IPS-18c (cell line): ENCODE data around the gene KRT8.
"Not testable (repeated sequence)": the region's sequence is repeated elsewhere in the genome, so short reads cannot be mapped to it uniquely, and the experiment has no call there.

ENCODE experiments used
- H3K4me3 ChIP-seq: 2 replicates; pipeline ENCODE4 v1.7.0; 2013; ENCODE audit warnings: low read depth, mild to moderate bottlenecking, low read length, moderate library complexity; ENCODE audit not compliant: insufficient read depth
- H3K9me3 ChIP-seq: one replicate; pipeline ENCODE4 v1.6.1; 2013; ENCODE audit warnings: mild to moderate bottlenecking, low read length, moderate library complexity; ENCODE audit not compliant: control insufficient read depth, insufficient read depth

The KRT8 gene

DNA sequence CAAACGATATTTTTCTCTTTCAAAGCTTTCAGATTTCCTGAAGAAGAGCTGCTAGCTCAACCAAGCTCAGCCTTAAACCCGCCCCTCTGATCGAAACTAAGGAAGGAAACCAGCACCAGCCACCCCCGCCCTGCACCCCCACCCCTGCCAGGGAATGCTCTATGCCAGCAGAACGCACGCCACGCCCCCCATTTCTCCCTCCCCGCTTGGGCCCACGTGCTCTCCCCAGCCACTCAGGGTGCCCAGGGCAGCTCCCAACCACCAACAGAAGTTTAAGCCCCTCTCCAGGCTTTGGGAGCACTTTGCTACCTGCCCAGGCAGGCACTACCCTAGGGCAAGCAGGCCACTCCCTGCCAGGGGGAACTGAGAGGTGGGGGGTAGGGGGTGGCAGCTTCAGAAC is 37.2 kb downstream of the KRT8 start:
- H3K4me3 ChIP-seq: no peak overlapping the region
- H3K9me3 ChIP-seq: no peaks in the 10 kb centered on the region

DNA sequence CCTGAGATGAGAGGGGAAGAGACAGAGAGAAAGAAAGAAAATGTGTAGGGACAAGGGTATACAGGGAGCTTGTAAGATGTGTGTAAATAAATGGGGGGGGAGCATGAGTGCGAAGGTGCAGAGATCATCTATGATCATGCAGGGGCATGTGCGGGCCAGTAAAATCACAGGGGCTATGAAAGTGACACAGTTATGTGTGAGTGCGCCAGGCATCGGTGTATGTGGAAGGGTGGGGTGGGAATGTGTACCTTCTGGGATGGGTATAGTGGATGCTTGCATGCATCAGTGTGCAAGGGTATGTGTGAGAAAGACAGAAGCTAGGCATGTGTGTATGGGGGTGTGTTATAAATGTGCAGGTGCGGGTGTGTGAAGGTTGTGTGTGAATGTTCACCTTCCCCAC is 37.7 kb downstream of the KRT8 start:
- Histone ChIP-seq H3K4me3 (no peak overlapping the region), H3K9me3 (no peaks in the 10 kb centered on the region)

DNA sequence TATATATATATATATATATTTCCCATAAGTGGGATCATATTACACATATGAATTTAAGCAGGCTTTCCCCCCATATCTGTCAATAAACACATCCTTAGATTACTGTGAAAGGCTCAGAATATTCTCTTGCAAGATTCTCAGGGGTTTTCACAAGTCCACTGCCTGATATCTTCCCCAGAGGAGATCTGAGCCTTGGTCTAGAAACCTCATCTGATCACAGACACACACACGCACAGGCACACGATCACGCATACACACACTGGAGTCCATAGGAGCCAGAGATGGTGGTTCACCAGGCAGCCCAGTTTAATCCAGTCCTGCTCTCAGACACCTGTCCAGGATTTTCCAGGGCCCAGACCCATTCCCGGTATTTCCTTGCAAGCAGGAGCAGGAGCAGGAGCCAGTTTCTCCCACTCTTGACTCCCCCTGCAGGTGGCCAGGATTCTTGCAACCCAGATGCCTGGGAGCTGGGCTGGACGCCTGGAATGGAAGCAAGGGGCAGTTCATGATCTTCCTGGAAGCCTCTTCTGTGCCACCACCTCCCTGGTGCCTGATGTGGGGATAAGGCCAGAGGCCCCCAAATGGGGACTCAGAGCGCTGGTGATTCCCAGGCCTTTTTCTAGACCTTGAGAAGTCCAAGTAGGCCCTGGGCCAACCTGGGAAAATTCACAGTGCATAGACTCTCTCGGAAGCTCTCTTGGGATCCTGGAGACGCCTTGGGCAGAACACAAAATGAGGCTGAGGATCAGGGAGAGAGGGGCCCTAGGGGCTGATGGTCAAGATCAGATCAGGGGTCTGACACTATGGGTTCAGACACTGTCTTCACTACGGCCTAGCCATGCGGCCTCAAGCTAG is 39.6 kb downstream of the KRT8 start:
- H3K4me3 ChIP-seq: no peak overlapping the region

GRCh38 chr12:52862023-52862422 is 42.9 kb downstream of the KRT8 start:
- H3K4me3 ChIP-seq: no peak overlapping the region
- no peaks in the 10 kb centered on the region for H3K9me3 ChIP-seq

More for the DNA sequence above, 39.6 kb downstream of the KRT8 start:
- H3K9me3 ChIP-seq: no peaks in the 10 kb centered on the region

- Histone ChIP-seq H3K9me3 (no peaks in the 10 kb centered on the region), H3K4me3 (no peak overlapping the region)
Measured at GRCh38 chr12:52861511-52861910, 43.4 kb downstream of the KRT8 start.

DNA sequence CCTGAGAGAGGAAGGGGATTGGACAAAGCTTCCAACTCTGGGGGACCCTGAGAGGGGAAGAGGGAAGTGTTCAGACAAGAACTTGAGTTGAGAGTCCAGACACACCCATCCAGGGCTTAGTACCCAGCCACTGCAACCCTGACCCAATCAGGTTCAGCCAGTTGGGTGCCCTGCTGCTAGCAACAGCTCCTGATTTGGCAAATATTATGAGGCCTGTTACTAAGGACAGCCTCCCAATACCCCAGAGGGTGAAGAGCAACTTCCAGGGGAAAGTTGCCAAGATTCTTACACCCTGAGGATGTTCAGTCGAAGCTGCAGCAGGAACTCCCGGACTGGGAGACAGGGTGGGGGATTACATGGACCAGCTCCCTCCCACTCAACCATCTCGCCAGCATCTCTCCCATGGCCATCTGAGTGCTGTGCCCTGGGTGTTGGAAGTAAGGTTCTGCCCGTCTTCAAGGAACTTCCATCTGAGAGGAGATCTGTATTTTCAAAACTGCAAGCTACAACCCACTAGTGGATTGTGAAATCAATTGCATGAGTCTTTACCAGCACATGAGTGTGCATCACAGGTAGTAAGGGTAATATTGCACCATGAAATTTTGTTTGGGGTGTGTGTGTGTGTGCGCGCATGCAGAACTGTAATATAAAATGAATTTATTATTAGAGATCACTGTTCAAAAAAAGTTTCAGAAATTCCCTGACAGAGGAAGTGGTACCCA is 44.6 kb downstream of the KRT8 start:
- no peak overlapping the region for H3K4me3 ChIP-seq
- no peaks in the 10 kb centered on the region for H3K9me3 ChIP-seq

DNA sequence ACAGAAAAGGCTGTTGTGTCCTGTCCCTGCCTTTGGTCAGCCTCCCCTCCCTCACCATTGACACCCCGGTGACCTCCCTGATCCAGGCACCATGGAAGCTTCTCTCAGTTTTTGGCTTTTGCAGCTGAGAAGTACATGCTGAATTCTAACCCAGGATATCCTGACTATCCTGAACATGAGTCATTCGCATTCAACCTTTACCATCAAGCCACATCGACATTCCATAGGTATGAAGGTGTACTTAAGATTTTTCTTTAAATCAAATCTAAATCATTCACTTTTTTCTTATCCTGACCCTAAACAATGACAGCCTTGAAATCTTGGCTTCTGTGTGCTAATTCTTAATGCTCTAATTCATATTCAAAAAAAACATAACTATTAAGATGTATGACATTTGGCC is 47.4 kb downstream of the KRT8 start:
- Histone ChIP-seq H3K9me3 (no peaks in the 10 kb centered on the region), H3K4me3 (no peak overlapping the region)

DNA sequence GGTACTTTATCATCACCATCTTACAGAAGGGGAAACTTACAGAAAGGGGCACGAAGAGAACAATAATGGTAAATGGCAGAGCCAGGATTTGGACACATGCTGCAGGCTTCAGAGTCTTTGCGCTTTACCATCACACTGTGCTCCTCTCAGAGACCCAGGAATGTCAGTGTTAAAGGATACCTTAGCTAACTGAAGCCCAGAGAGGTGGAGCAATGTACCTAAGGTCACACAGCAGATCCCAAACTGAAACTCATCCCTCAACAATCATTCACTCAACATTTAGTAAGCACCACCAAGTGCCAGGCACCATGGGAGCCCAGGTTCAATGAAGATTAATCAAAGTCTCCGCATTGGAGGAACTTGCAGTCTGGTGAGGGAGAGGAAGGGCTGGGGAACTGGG is 48.1 kb downstream of the KRT8 start:
- no peak overlapping the region for H3K4me3 ChIP-seq
- H3K9me3 ChIP-seq: no peaks in the 10 kb centered on the region

DNA sequence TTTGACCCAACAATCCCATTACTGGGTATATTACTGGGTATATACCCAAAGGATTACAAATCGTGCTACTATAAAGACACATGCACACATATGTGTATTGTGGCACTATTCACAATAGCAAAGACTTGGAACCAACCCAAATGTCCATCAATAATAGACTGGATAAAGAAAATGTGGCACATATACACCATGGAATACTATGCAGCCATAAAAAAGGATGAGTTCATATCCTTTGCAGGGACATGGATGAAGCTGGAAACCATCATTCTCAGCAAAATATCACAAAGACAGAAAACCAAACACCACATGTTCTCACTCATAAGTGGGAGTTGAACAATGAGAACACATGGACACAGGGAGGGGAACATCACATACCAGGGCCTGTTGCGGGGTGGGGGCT is 48.8 kb downstream of the KRT8 start:
- H3K9me3 ChIP-seq, H3K4me3 ChIP-seq: not testable (repeated sequence)

DNA sequence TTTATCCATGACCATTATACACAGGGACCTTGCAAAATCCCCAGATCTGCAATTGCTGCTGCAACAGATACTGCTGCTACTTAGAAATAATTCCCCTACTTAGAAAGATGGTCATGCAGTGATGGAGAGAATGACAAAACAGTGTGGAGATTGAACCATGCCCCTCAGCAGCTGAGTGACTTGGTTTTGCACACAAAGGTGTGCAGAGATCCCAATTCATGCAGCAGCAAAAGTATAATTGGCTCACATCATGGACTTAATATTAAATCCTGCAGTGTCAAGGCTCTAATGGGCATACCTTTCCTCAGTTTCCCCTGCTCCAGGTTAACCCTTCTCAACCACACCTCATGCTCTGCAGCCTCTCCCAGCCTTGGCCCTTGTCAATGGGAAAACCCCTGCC is 53.1 kb downstream of the KRT8 start:
- Histone ChIP-seq H3K4me3 (no peak overlapping the region), H3K9me3 (no peaks in the 10 kb centered on the region)

- Histone ChIP-seq H3K9me3 (peaks cover 2% of the 10 kb centered on the region), H3K4me3 (no peak overlapping the region)
Measured at GRCh38 chr12:52850681-52851080, 54.2 kb downstream of the KRT8 start.

DNA sequence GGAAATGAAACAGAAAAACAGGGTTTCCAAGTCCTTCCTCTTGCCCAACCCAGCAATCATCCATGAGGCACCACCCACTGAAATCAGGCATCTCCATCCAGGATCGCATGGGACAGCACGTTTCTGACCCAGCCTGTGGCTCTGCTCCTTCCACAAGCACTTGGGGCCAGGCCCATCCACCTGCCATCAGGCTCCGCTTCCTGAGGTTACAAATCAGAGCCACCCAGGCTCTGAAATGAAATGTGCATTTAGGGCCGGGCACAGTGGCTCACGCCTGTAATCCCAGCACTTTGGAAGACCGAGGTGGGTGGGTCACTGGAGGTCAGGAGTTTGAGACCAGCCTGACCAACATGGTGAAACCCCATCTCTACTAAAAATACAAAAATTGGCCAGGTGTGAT is 55.4 kb downstream of the KRT8 start:
- no peak overlapping the region for H3K4me3 ChIP-seq

GRCh38 chr12:52848661-52849255 is 56.1 kb downstream of the KRT8 start, which contains the start of gene KRT78:
KRT78 (minus strand) TSS chr12:52848994; CDS start chr12:52848930, 64 bp downstream.
- Histone ChIP-seq H3K4me3 (no peak within 1 kb of the TSS), H3K9me3 (peaks cover 2% of the 10 kb centered on the region)

More for the DNA sequence above, 55.4 kb downstream of the KRT8 start:
- H3K9me3 ChIP-seq: peaks cover 2% of the 10 kb centered on the region

DNA sequence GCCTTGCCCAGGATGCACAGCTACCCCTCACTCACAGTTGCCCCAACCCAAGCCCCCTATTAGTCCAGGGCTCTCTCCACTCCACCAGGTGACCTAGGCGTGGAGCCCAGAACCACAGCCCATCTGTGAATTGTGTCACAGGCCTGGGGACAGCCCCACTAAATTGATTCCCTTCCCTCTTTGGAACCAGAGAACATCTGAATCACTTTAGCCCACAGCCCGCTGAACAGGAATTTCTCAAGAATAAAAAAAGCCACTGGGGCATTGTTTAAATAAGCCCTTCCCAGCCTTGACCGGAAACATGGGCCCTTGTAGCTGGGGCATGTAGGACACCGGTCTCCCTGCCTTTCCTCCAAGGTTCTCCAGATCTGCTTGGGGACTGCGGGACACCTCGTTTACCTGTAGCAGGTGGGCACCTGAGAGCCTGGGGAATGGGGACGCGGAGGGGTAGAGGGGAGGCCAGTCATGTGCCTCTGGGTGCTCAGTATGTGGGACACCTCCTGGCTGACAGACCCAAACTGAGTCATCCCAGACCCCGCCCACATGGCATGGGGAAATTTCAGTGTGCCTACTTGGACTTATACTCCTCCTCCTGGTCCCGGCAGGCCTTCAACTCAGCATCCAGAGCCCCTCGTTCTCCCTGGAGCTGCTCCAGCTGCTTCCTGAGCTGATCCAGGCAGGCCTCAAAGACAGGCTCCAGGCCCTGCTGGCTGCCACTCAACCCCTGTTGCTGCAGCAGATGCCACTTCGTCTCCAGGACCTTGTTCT is 57.4 kb downstream of the KRT8 start:
- Histone ChIP-seq H3K9me3 (peaks cover 2% of the 10 kb centered on the region), H3K4me3 (no peak overlapping the region)
